ENCODE results near the gene GLYATL1.

The GLYATL1 gene

GRCh38 chr11:58927393-58928106 lies 11.7 kb upstream of the GLYATL1 start:
- no peak for DNase-seq

- DNase-seq: no peak
These were observed 11.2 kb upstream of the GLYATL1 start for GRCh38 chr11:58928107-58928499.

- DNase-seq: no peak
These were observed 10.6 kb upstream of the GLYATL1 start for GRCh38 chr11:58928691-58929090.

GRCh38 chr11:58930926-58931325 lies 8.4 kb upstream of the GLYATL1 start:
- no peak for DNase-seq

- no peak for DNase-seq
These were observed 5.6 kb upstream of the GLYATL1 start for GRCh38 chr11:58933661-58934060.

GRCh38 chr11:58934945-58935513 lies 4.3 kb upstream of the GLYATL1 start:
- DNase-seq: no peak

GRCh38 chr11:58938398-58938797 lies 890 bp upstream of the GLYATL1 start:
- no peak for DNase-seq

- no peak for DNase-seq
These were observed 740 bp downstream of the GLYATL1 start for GRCh38 chr11:58940028-58940427.

GRCh38 chr11:58941838-58942237 lies 2.5 kb downstream of the GLYATL1 start:
- DNase-seq: no peak

GRCh38 chr11:58945663-58946062 lies 6.4 kb downstream of the GLYATL1 start:
- DNase-seq: no peak

GRCh38 chr11:58949184-58949583 lies 9.9 kb downstream of the GLYATL1 start:
- DNase-seq: no peak

GRCh38 chr11:58957922-58958321 lies 18.6 kb downstream of the GLYATL1 start:
- DNase-seq: no peak

- no peak for DNase-seq
These were observed 19.2 kb downstream of the GLYATL1 start for GRCh38 chr11:58958500-58958899.

- no peak for DNase-seq
These were observed 24.3 kb downstream of the GLYATL1 start for GRCh38 chr11:58963551-58964104.

GRCh38 chr11:58965246-58965985 lies 26.1 kb downstream of the GLYATL1 start:
- no peak for DNase-seq

GRCh38 chr11:58968251-58968711 lies 29.0 kb downstream of the GLYATL1 start:
- DNase-seq: no peak

- DNase-seq: no peak
These were observed 38.2 kb downstream of the GLYATL1 start for GRCh38 chr11:58977470-58977869.

GRCh38 chr11:58979222-58979621 lies 39.9 kb downstream of the GLYATL1 start:
- no peak for DNase-seq

- DNase-seq: no peak
These were observed 41.0 kb downstream of the GLYATL1 start for GRCh38 chr11:58980159-58980843.

GRCh38 chr11:58992489-58992888 lies 53.2 kb downstream of the GLYATL1 start:
- no peak for DNase-seq

GRCh38 chr11:58994171-58994570 lies 54.9 kb downstream of the GLYATL1 start:
- DNase-seq: no peak

- DNase-seq: no peak
These were observed 59.4 kb downstream of the GLYATL1 start for GRCh38 chr11:58998480-58999290.
